Measurements from ENCODE around the gene FBXO34. TPM values are rescaled to one million over a fixed set of nuclear protein-coding genes. Genes with fewer than 3 reads are reported as not detected.

The FBXO34 gene
- total RNA-seq, 2 experiments from 2014 or later: 26.3 to 28.8 TPM

DNA sequence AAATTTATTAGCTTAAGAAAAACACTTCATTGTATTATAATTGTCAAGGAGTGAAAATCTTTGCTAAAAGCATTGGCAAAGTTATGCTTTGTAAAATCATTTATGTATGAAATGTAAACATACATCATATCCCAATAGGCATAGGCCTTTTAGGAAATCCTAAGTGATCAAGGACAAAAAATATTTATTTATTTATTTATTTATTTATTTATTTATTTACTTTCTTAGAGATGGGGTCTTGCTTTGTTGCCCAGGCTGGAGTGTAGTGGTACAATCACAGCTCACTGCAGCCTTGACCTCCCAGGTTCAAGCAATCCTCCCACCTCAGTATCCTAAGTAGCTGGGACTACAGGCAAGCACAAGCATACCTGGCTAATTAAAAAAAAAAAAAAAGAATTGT is 47.9 kb upstream of the FBXO34 start:
- no peak for DNase-seq (ENCODE audit: low spot score)
- BruUV-seq (replicated peaks): no TSS peak
- intact Hi-C loops (cut with micrococcal nuclease; ENCODE audit: unreplicated experiment): no loop called here
- ChIA-PET POLR2A (interaction anchor here (0.8 to 1.2 kb wide), 3 partner anchors 10 to 47 kb away, joined by 3 to 4 read pairs (median 3); no protein-coding TSS in a partner anchor), CTCF (ENCODE audit: unreplicated experiment) (no interaction called here)
- Histone ChIP-seq H3K9me2 (ENCODE audit: insufficient read depth, low read length) (no peaks in the 10 kb centered on the region), H2AFZ (ENCODE audit: low read length) (no peak overlapping the region), H4K20me1 (ENCODE audit: insufficient read depth, low read length) (no peaks in the 10 kb centered on the region), H3K9me3 (ENCODE audit: low read length) (0 out of 2 replicates have a peak, but pooled peaks cover 14% of the 10 kb centered on the region), H3K4me3 (ENCODE audit: low read depth, low read length, poor library complexity, severe bottlenecking) (no peak overlapping the region), H3K79me2 (ENCODE audit: insufficient read depth, low read depth, low read length) (no peaks in the 10 kb centered on the region), H3K4me1 (ENCODE audit: insufficient read depth, low read length, poor library complexity, severe bottlenecking) (no peaks in the 10 kb centered on the region), H3K27ac (ENCODE audit: low read depth, low read length, poor library complexity, severe bottlenecking) (no peak overlapping the region), H3K4me2 (ENCODE audit: low read length) (no peak overlapping the region), H3K36me3 (ENCODE audit: insufficient read depth, low read length) (no peaks in the 10 kb centered on the region)
- TF ChIP-seq EZH2phosphoT487 (IDR thresholded peaks at IDR 0.05; ENCODE audit: borderline replicate concordance, low read depth, low read length): no peak
- no peak for TF ChIP-seq CTCF (conservative IDR thresholded peaks at IDR 0.05; ENCODE audit: low read length)

- no peak overlapping the region for H2AFZ ChIP-seq (ENCODE audit: low read length)
- intact Hi-C loops (cut with micrococcal nuclease; ENCODE audit: unreplicated experiment): no loop called here
- H3K4me2 ChIP-seq (ENCODE audit: low read length): no peak overlapping the region
- no peak overlapping the region for H3K4me3 ChIP-seq (ENCODE audit: low read depth, low read length, poor library complexity, severe bottlenecking)
- H3K9me3 ChIP-seq (ENCODE audit: low read length): 0 out of 2 replicates have a peak, but pooled peaks cover 14% of the 10 kb centered on the region
- POLR2A ChIA-PET: interaction anchor here (0.8 to 1.1 kb wide), 4 partner anchors 17 to 214 kb away, joined by 3 read pairs; no protein-coding TSS in a partner anchor
- no peak for DNase-seq (ENCODE audit: low spot score)
- CTCF ChIA-PET (ENCODE audit: unreplicated experiment): no interaction called here
- H3K27ac ChIP-seq (ENCODE audit: low read depth, low read length, poor library complexity, severe bottlenecking): no peak overlapping the region
- no TSS peak for BruUV-seq (replicated peaks)
- H3K9me2 ChIP-seq (ENCODE audit: insufficient read depth, low read length): no peaks in the 10 kb centered on the region
- TF ChIP-seq EZH2phosphoT487 (IDR thresholded peaks at IDR 0.05; ENCODE audit: borderline replicate concordance, low read depth, low read length) (no peak), CTCF (conservative IDR thresholded peaks at IDR 0.05; ENCODE audit: low read length) (no peak)
- no peaks in the 10 kb centered on the region for H3K36me3 ChIP-seq (ENCODE audit: insufficient read depth, low read length)
- H3K4me1 ChIP-seq (ENCODE audit: insufficient read depth, low read length, poor library complexity, severe bottlenecking): no peaks in the 10 kb centered on the region
- no peaks in the 10 kb centered on the region for H4K20me1 ChIP-seq (ENCODE audit: insufficient read depth, low read length)
- no peaks in the 10 kb centered on the region for H3K79me2 ChIP-seq (ENCODE audit: insufficient read depth, low read depth, low read length)
Measured at GRCh38 chr14:55228261-55228660, 43.0 kb upstream of the FBXO34 start.

DNA sequence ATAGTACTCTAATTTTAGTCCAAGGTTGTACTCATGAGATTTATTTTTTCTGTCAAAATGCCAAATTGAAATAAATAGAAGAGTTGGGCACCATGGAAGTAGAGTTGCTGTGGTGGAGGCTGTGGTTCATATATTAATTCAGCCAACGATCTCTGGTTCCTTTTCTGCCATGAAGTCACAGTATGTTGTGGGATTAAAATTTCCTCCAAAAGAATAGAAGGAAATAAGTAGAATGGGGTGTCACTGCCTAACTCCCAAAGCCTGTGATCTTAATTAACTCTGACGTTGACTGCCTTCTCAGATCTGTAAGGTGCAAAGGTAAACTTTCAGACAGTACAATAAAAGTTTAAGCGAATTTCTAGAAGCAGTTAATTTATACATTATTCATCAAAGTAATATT is 37.6 kb upstream of the FBXO34 start:
- Histone ChIP-seq H3K36me3 (ENCODE audit: insufficient read depth, low read length) (no peaks in the 10 kb centered on the region), H3K4me1 (ENCODE audit: insufficient read depth, low read length, poor library complexity, severe bottlenecking) (no peaks in the 10 kb centered on the region), H3K4me2 (ENCODE audit: low read length) (no peak overlapping the region), H3K9me2 (ENCODE audit: insufficient read depth, low read length) (no peaks in the 10 kb centered on the region), H4K20me1 (ENCODE audit: insufficient read depth, low read length) (no peaks in the 10 kb centered on the region), H3K79me2 (ENCODE audit: insufficient read depth, low read depth, low read length) (no peaks in the 10 kb centered on the region), H3K9me3 (ENCODE audit: low read length) (no peaks in the 10 kb centered on the region), H2AFZ (ENCODE audit: low read length) (no peak overlapping the region), H3K27ac (ENCODE audit: low read depth, low read length, poor library complexity, severe bottlenecking) (no peak overlapping the region), H3K4me3 (ENCODE audit: low read depth, low read length, poor library complexity, severe bottlenecking) (no peak overlapping the region)
- POLR2A ChIA-PET: no interaction called here
- no peak for DNase-seq (ENCODE audit: low spot score)
- CTCF ChIA-PET (ENCODE audit: unreplicated experiment): no interaction called here
- BruUV-seq (replicated peaks): no TSS peak
- intact Hi-C loops (cut with micrococcal nuclease; ENCODE audit: unreplicated experiment): no loop called here
- no peak for TF ChIP-seq CTCF (conservative IDR thresholded peaks at IDR 0.05; ENCODE audit: low read length)
- TF ChIP-seq EZH2phosphoT487 (IDR thresholded peaks at IDR 0.05; ENCODE audit: borderline replicate concordance, low read depth, low read length): no peak
